Choroid plexus epithelial cell (primary cell): Measurements from ENCODE around the gene TBXAS1.

Experiments
- DNase-seq: peaks from one replicate; pipeline ENCODE4 v3.0.0-alpha.2; 2010; ENCODE audit warnings: low read depth
- H3K4me3 ChIP-seq: 2 replicates; pipeline ENCODE4 v1.5.1; 2011; ENCODE audit warnings: low read depth, mild to moderate bottlenecking, control low read depth, low read length, moderate library complexity
- TF ChIP-seq, protein P1 (sequence below): conservative IDR thresholded peaks from 2 replicates; pipeline ENCODE4 v1.5.1; 2011; ENCODE audit warnings: low read depth, mild to moderate bottlenecking, control low read depth, inconsistent platforms, low read length, moderate library complexity

The TBXAS1 gene

DNA sequence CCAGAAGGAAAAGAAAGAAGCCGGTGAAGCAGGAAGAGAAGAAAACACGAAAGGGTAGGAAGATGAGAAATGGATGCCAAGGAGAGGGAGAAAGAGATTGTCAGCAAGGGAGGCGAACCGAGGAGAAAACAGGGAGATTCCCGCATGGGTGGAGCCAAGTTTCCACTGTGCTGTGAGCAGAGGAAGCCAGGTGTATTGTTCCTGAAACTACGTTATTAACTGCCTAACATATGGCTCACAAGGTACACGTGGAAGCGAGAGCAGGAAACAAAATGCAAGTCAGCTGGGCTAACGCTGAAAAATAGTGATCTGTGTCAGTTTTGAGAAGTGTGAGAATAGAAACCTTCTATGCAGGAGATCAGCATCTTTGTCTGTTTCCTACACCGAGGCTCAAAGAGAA lies 30.8 kb upstream of the TBXAS1 start:
- TF ChIP-seq, protein P1, sequence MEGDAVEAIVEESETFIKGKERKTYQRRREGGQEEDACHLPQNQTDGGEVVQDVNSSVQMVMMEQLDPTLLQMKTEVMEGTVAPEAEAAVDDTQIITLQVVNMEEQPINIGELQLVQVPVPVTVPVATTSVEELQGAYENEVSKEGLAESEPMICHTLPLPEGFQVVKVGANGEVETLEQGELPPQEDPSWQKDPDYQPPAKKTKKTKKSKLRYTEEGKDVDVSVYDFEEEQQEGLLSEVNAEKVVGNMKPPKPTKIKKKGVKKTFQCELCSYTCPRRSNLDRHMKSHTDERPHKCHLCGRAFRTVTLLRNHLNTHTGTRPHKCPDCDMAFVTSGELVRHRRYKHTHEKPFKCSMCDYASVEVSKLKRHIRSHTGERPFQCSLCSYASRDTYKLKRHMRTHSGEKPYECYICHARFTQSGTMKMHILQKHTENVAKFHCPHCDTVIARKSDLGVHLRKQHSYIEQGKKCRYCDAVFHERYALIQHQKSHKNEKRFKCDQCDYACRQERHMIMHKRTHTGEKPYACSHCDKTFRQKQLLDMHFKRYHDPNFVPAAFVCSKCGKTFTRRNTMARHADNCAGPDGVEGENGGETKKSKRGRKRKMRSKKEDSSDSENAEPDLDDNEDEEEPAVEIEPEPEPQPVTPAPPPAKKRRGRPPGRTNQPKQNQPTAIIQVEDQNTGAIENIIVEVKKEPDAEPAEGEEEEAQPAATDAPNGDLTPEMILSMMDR: no peak
- DNase-seq: no peak

DNA sequence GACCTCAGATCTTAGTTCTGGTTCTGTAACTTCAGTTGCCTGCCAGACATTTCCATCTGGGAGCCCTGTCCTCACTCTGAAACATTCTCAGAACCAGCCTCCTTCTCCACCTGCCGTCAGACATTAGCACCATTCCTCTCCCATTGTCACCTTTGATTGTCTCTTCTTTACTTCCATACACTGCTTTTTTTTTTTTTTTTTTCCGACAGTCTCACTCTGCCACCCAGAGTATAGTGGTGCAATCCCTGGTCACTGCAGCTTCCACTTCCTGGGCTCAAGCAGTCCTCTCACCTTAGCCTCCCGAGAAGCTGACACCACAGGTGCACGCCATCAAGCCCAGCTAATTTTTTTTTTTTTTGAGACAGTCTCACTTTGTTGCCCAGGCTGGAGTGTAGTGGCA lies 30.2 kb upstream of the TBXAS1 start:
- H3K4me3 ChIP-seq: no peak overlapping the region
- TF ChIP-seq, protein P1: no peak
- DNase-seq: no peak

More for the DNA sequence above, 30.8 kb upstream of the TBXAS1 start:
- no peak overlapping the region for H3K4me3 ChIP-seq

- no peak for DNase-seq
- TF ChIP-seq, protein P1: no peak
- no peak overlapping the region for H3K4me3 ChIP-seq
These were observed 29.5 kb upstream of the TBXAS1 start for GRCh38 chr7:139799586-139799985.

- H3K4me3 ChIP-seq: no peak overlapping the region
- TF ChIP-seq, protein P1: no peak
- DNase-seq: no peak
These were observed 24.5 kb upstream of the TBXAS1 start for GRCh38 chr7:139804571-139804970.

GRCh38 chr7:139807009-139807408 lies 22.1 kb upstream of the TBXAS1 start:
- DNase-seq: no peak

GRCh38 chr7:139808427-139808826 lies 20.6 kb upstream of the TBXAS1 start:
- DNase-seq: no peak
- H3K4me3 ChIP-seq: no peak overlapping the region
- TF ChIP-seq, protein P1: no peak

More at GRCh38 chr7:139807009-139807408, 22.1 kb upstream of the TBXAS1 start:
- TF ChIP-seq, protein P1: no peak
- H3K4me3 ChIP-seq: no peak overlapping the region

GRCh38 chr7:139808846-139809442 lies 20.1 kb upstream of the TBXAS1 start:
- TF ChIP-seq, protein P1: no peak
- DNase-seq: no peak
- no peak overlapping the region for H3K4me3 ChIP-seq
